GM21360 (cell line): Measurements from ENCODE around the gene TCEAL3.
"Not testable (repeated sequence)": the region's sequence is repeated elsewhere in the genome, so short reads cannot be mapped to it uniquely, and the experiment has no call there.

Source experiments
- ATAC-seq: cut with Tn5 transposase; IDR thresholded peaks from one replicate; pipeline ENCODE4 v1.9.1; 2021; ENCODE audit warnings: mild to moderate bottlenecking, moderate library complexity; ENCODE audit not compliant: unreplicated experiment

The TCEAL3 gene

DNA sequence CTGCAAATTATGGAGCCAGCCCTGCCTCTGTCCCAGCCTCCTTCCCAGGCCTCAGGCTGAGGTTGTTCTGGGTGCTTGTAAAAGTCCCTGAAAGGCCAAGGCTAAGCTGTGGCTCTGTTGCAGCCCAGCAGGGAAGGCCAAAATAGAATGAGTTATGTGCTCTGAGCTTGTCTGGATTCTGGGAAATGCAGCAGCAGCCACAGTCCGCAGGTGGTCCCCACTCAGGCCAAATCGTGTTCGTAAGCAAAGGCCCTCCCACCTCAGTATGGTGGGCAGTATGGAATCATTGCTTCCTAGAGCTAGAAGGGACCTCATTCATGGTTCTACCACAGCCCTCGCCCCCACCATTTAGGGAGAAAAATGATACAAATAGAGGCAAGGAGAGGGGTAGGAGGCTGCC lies 16.3 kb downstream of the TCEAL3 start:
- ATAC-seq = no peak

DNA sequence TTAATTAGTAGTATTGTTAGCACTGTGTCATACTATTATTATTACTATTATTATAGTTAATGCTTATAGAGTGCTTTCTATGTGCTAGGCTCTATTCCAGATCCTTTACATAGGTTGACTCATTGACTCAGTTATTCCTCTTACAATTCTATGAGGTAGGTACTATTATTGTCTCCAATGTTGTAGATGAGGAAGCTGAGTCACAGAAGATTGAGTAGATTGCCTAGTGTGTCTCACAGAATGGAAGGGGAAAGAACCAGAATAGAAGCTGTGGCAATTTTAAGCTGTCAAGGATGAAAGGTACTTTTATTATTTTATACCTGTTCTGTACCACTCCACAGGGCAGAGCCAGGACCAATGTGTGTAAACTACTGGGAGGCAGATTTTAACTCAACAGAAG lies 19.1 kb downstream of the TCEAL3 start:
- no peak for ATAC-seq

DNA sequence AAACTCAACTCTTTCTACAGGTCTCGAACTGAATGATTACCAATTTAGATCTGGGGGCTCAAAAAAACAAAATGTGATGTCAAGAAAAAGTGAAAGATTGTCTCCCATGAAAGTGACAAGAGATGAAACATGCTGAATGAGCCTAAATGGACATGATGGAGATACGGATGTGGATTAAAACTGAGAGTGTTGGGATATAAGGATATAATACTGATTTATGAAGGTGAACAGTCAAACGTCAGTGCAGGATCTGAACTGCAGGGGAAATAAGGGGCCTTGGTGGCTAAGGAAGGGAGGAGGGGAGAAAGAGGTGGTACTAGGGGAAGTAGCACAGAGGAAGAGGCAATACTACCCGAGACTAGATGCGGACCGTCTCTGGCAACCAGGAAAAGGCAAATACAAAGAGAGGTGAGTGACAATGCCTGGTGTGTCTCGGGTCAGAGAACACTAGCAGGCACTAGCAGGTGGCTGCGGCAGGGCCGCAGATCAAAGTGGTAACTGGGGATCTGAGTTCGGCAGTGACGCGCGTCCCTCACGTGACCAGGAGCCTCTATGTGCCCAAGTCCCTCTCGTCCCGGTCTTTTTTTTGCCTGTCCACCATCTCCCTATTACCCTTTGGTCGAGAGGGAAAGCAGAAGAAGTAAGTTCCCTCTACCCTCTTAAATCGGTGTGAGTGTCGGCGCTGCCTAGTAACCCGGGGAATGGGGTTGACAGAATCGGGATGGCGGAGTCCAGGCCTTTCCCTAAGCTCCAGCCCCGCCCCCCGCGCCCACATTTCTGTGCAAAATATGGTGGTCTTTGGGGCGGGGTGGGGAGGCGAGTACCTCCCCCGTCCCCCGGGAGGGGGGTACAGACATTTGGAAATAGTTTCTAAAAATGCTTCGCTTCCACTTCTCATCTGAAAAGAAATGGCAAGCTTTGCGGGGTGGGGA lies 20.9 kb downstream of the TCEAL3 start, which contains the start of gene TCEAL1:
Gene TCEAL1 (plus strand): TSS at position 590 of the 932 bp plus-strand sequence. CDS start 942 bp downstream, outside the sequence.
- ATAC-seq = peak; percentile 58

DNA sequence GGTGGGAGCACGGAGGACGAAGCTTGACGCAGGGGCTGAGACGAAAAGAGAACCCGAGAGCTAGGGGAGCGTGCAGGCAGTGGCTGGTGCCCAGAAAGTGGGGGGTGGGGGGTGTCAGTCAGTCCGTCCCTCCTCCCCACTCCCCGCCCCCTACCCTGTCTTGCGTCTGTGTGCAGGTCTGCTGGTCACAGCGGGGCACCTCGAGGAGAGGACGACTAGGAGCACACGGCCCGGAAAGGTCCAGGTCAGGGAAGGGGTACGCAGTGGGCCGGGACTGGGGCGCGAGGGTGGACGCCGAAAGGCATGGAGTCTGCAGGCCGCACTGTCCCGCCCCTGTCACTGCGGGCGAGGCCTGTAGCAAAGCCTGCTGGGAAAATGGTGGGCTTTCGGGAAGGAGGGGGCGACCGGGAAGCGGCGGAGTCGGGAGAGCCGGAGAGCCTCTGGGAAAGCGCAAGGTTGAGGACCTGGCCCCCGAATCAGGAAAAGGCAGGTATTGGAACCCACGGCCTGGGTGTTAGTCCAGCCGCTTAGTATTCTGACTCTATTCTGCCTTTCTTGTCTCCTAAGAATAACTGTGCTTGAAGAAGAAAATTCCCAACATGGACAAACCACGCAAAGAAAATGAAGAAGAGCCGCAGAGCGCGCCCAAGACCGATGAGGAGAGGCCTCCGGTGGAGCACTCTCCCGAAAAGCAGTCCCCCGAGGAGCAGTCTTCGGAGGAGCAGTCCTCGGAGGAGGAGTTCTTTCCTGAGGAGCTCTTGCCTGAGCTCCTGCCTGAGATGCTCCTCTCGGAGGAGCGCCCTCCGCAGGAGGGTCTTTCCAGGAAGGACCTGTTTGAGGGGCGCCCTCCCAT lies 21.8 kb downstream of the TCEAL3 start:
- ATAC-seq = no peak

DNA sequence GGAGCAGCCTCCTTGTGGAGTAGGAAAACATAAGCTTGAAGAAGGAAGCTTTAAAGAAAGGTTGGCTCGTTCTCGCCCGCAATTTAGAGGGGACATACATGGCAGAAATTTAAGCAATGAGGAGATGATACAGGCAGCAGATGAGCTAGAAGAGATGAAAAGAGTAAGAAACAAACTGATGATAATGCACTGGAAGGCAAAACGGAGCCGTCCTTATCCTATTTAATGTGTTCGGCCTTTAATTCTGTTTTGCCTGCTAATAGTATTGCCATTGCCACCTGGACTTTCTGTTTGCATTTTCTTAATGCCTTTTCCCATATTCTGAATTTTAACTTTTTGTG lies 22.4 kb downstream of the TCEAL3 start:
- ATAC-seq = no peak

DNA sequence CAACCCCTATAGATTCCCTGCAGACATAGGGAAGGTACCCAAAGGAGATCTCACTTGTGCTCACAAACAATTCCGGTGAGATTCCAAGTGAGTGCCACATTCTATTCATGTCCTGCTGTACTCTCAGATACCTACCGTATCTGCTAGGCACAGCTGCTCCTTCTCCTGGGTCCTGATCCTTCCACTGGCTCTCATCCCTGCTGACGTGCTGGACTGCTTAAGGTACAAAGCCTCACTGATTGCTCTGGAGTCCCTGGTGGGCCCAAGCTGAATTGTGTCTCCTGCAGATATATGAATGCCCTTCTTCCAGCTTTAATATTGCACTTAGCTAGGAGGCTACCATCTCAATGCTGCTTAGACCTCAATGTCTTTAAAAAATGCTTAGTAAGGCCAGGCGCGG lies 23.4 kb downstream of the TCEAL3 start:
- ATAC-seq = no peak

DNA sequence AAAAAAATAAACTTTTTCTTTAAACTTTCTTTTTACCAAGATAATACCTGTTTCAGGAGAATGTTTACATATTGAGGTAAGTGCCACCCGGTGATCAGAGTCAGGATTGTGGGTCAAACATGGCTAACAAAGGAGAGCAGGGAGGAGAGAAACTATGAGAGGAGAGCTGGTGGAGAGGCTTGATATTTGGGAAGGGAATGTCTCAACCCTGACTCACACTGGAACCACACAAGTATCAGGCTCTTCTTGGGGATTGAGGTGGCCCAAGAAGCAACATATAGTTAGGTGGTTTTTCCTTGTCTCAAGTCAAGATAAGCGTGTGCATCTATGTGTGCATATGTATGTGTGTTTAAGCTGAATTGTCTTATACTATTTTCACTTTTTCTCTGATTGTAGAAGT lies 27.7 kb downstream of the TCEAL3 start:
- no peak for ATAC-seq

DNA sequence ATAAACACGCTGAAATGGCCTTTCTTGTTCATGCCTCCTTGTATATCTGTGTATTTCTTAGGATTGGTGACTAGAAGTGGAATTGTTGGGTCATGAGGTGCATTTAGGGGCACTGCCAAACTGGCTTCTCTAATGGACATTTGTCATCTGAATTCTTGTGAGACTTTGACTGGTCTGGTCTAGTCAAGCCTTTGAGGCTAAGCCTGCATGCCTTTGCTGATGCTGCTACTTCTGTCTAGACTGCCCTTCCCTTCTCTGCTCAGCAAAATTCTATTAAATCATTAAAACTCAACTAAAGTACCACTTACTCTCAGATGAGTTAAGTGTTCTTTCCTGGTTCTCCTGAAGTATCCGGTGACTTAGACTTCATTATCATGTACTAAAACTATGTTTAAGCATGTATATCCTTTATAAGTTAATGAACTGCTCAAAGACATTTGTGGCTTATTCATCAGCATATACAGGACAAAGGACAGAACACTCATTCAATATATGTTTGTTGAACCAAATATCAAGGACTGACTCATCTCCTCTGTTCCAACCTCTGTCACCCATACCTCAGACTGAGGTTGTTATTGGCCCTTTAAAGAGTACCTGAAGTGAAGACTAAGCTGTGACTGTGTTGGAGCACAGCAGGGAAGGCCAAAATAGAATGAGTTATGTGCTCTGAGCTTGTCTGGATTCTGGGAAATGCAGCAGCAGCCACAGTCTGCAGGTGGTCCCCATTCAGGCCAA lies 30.0 kb downstream of the TCEAL3 start:
- no peak for ATAC-seq

DNA sequence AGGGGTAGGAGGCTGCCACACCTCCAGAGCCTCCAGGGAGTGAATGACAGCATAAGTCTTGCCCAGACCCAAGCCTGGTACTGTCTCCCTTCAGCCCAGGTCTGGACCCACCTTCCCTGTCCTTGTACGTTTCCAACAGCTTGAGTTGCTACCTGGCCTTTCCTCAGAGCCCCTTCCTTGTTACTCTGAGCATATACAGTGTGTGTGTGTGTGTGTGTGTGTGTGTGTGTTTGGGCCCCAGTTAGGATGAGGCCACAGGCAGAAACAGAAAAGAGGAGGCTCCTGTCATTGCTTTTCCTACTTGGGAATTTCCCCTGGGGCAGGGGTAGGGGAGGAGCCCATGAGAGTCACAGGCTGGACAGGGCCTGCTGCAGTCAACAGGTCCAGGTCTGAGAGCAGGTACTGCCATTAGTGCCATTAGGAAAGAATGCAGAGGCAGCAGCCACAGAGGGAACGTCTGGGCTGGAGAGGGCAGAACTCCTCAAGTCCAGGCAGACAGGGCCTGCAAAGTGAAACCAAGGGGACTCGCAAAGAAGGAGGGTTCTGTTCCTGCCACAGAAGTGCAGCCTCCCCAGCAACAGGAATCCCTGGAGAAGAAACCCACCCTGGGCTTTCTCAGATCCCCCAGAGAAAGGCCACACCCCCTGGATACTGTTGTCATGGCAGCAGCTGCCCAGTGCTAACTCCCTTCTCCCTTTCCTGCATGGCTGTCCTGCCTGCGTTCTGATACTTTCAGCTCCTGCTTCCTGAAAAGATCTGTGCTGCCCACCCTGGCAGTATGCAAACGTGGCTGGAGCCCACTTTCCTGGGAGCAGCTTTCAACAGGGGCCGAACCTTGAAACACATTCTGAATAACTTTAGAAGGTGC lies 30.9 kb downstream of the TCEAL3 start:
- ATAC-seq = not testable (repeated sequence)

DNA sequence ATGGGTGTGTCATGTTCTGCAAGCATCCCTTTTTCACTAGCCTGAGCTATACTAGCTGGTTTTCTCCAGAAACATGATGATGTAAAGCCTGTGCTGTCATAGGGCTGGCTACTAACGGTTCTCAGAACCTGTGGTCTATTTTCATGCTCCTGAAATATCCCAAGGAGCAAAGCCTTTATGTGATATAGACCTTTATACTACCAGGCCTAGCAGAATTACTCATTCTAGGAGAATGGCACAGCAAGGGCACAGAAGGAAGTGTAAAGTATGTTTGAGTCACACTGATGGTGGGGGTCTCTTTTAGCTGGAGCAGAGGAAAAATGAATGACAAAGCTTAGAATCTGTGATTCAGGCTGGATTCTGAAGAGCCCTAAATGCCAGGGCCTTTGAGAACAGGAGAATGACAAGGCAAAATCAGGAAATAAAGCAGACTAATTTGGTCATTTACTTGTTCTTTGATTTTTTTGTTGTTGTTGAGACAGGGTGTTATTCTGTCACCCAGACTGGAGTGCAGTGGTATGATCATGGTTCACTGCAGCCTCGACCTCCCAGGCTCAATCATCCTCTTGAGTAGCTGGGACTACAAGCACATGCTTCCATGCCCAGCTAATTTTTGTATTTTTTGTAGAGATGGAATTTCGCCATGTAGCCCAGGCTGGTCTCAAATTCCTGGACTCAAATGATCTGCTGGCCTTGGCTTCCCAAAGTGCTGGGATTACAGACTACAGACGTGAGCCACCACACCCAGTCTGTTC lies 32.8 kb downstream of the TCEAL3 start:
- no peak for ATAC-seq

DNA sequence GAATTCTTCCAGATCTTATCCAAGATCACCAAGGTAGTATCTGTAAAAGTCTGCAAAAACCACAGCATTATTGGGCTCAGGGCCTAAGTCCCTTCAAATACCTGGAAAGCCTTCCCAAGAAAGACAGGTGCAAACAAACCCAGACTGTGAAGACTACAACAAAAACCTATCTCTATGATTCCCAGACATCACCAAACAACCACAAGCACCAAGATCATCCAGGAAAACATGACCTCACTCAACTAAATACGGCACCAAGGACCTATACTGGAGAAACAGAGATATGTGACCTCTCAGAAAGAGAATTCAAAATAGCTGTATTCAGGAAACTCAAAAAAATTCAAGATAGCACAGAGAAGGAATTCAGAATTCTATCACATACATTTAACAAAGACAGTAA lies 36.4 kb downstream of the TCEAL3 start:
- no peak for ATAC-seq

DNA sequence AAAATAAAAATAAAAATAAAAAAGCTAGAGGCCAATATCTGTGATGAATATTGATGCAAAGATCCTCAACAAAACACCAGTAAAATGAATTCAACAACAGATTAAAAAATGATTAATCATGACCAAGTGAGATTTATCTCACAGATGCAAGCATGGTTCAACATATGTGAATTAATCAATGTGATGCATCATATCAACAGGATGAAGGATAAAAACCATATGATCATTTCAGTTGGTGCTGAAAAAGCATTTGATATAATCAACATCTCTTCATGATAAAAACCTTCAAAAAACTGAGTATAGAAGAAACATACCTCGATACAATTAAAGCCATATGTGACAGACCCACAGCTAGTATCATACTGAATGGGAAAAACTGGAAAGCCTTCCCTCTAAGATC lies 39.9 kb downstream of the TCEAL3 start:
- ATAC-seq = no peak

DNA sequence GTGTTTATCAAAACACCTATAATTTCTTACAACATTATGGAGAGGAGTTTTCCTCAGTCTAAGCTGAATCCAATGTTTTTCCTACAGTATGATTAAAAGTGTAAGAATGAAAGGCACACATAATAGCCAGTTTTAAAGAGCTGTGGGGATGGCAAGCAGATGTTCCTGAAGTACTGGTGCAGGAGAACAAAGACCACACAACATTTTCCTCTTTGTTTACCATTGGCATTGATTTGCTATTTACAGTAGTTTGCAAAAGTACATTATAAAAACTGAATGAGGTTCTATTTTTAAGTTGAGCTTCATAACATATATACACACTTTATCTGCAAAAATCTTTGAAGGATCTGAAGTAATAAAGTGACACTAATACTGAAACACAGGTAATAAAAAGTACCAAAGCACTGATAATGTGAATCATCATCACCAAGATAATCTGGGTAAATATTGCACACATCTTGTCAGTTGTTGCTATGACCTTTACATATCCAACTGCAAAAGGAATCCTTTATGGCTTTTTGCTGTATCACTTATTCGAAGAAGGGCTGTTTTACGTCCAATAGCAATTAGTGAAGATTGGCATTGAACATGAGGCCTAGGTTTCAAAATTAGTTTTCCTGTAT lies 43.5 kb downstream of the TCEAL3 start:
- no peak for ATAC-seq

DNA sequence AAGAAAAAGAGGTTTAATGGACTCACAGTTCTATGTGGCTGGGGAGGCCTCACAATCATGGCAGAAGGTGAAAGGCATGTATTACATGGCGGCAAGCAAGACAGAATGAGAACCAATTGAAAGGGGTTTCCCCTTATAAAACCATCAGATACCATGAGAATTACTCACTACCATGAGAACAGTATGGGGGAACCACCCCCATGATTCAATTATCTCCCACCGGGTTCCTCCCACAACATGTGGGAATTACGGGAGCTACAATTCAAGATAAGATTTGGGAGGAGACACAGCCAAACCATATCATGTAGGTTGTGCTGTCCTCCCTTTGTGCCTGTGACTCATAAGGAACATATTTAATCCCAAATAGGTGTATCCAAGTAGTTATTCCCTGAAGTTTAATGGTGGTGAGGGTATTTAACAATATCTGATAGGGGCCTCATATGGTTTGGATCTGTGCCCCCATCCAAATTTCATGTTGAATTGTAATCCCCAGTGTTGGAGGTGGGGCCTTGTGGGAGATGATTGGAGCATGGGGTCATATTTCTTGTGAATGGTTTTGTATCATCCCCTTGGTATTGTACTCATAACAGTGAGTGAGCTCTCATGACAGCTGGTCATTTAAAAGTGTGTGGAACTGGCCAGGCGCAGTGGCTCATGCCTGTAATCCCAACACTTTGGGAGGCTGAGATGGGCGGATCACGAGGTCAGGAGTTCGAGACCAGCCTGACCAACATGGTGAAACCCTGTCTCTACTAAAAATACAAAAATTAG lies 47.7 kb downstream of the TCEAL3 start:
- ATAC-seq = not testable (repeated sequence)

DNA sequence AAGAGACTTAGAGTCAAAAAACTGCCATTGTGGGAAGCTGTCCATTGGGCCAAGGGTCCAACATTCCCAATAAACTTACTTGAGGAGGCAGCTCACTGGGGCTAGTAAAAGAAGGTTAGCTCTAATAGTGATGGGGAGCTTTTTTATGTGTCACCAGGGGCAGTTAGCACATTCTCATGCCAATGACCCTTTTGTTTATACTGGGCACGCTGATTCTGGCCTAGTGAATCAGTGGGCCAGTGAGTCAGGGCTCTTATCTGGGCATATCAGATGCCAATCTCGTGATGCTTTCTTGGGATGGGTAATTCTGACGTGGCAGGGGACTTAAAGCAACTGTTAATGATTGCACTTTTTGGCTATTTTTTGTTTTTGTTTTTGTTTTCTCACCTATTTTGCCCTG lies 48.9 kb downstream of the TCEAL3 start:
- no peak for ATAC-seq

DNA sequence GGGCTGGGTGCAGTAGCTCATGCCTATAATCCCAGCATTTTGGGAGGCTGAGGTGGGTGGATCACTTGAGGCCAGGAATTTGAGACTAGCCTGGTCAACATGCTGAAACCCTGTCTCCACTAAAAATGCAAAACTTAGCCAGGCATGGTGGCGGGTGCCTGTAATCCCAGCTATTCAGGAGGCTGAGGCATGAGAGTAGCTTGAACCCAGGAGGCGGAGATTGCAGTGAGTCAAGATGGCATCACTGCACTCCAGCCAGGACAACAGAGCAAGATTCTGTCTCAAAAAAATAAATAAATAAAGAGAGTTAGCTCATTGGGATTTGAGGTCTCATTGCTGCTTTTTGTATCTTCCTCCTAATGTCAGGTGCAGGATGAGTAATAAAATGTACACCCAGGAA lies 49.3 kb downstream of the TCEAL3 start:
- ATAC-seq = not testable (repeated sequence)

DNA sequence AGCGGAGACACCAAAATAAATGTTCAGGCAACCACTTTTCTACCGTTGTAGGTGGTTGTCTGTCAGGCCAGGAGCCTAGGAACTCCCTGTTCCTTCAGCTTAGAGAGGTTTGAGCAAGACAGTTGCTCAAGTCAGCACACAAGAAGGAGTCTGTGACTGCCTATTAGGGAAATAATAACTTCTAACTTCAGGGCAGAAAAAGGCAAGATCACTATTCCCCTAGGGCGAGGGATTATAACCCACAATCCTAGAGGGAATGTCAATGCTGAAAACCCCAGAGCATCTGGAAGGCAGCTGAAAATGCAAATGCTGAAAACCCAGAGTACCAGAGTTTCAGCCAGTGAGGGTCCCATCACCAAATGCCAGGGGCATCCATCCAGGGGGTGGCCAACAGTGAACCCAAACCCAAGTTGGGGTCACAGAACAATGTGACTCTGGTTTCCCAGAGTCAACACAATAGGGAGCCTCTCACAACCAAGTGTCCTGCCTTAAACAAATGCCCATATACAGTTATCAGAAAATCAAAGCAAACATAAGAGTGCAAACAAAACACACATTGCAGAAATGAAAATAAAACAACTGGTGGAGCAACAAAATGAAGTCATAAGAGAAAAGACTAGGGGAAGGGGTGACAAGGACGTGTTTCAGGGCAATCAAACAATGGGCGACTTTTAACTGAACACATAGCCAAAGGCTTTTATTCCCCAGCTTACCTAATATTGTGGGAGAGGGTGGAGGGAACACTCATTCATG lies 51.1 kb downstream of the TCEAL3 start:
- no peak for ATAC-seq

DNA sequence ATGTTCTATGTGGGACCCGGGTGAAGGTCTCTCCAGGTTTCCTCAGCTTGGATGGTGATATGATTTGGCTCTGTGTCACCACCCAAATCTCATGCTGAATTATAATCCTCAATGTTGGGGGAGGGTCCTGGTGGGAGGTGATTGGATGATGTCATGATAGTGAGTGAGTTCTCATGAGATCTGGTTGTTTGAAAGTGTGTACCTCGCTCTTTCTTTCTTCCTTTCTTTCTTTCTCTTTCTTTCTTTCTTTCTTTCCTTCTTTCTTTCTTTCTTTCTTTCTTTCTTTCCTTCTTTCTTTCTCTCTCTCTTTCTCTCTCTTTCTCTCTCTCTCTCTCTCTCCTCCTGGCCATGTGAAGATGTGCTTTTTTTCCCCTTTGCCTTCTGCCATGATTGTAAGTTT lies 51.7 kb downstream of the TCEAL3 start:
- ATAC-seq = not testable (repeated sequence)
